Measurements from ENCODE around the gene RNASE7.
A peak's percentile ranks its signal among the peaks of the same experiment; 100 is the strongest.
"Not testable (repeated sequence)": the region's sequence is repeated elsewhere in the genome, so short reads cannot be mapped to it uniquely, and the experiment has no call there.

RNASE7 gene

GRCh38 chr14:21041676-21042433 lies at the start of gene RNASE7:
TSS of gene RNASE7 (plus strand) at chr14:21042362. CDS start at chr14:21042993, 631 bp downstream.
- no peak for DNase-seq

- no peak for DNase-seq
Measured at GRCh38 chr14:20996521-20996920, 45.6 kb upstream of the RNASE7 start.

GRCh38 chr14:20997115-20997514 lies 45.0 kb upstream of the RNASE7 start:
- no peak for DNase-seq

GRCh38 chr14:20997564-20997963 lies 44.6 kb upstream of the RNASE7 start:
- no peak for DNase-seq

- no peak for DNase-seq
Measured at GRCh38 chr14:20998139-20998538, 44.0 kb upstream of the RNASE7 start.

GRCh38 chr14:20998674-20999366 lies 43.3 kb upstream of the RNASE7 start, which contains the start of gene SLC39A2:
TSS of gene SLC39A2 (plus strand) at chr14:20999293. CDS start at chr14:20999447, 154 bp downstream.
- no peak for DNase-seq

GRCh38 chr14:20999591-20999990 lies 42.6 kb upstream of the RNASE7 start:
- DNase-seq, result no peak

GRCh38 chr14:21001218-21001617 lies 40.9 kb upstream of the RNASE7 start:
- DNase-seq, result no peak

- DNase-seq, result no peak
Measured at GRCh38 chr14:21003788-21004346, 38.3 kb upstream of the RNASE7 start.

- not testable (repeated sequence) for DNase-seq
Measured at GRCh38 chr14:21009721-21010120, 32.4 kb upstream of the RNASE7 start.

GRCh38 chr14:21011136-21011535 lies 31.0 kb upstream of the RNASE7 start:
- no peak for DNase-seq

- DNase-seq, result peak; percentile 97
Measured at GRCh38 chr14:21014761-21015190, 27.4 kb upstream of the RNASE7 start.

GRCh38 chr14:21015312-21015711 lies 26.9 kb upstream of the RNASE7 start:
- DNase-seq, result no peak

- no peak for DNase-seq
Measured at GRCh38 chr14:21016413-21017190, 25.6 kb upstream of the RNASE7 start.

GRCh38 chr14:21017528-21018245 lies 24.5 kb upstream of the RNASE7 start:
- DNase-seq, result no peak

GRCh38 chr14:21018286-21018685 lies 23.9 kb upstream of the RNASE7 start:
- DNase-seq, result no peak

GRCh38 chr14:21018781-21019180 lies 23.4 kb upstream of the RNASE7 start:
- no peak for DNase-seq

GRCh38 chr14:21019366-21019765 lies 22.8 kb upstream of the RNASE7 start:
- no peak for DNase-seq

GRCh38 chr14:21020977-21021545 lies 21.1 kb upstream of the RNASE7 start:
- no peak for DNase-seq

GRCh38 chr14:21022686-21023085 lies 19.5 kb upstream of the RNASE7 start:
- DNase-seq, result no peak

- no peak for DNase-seq
Measured at GRCh38 chr14:21023174-21023573, 19.0 kb upstream of the RNASE7 start.

Measured in eye (tissue), 1 donor.